AG04450 (cell line): ENCODE measurements around the gene SIAH2. TPM values are rescaled to one million over a fixed set of nuclear protein-coding genes. Genes with fewer than 3 reads are reported as not detected.

Experiments
- CTCF ChIA-PET: fragments of 300-600, 350-600 bp; formaldehyde crosslinking; extraction: SDS; loops from one replicate; lab custom pipeline; 2022; ENCODE audit warnings: antibody characterized with exemption, inconsistent platforms; lab: Charles Lee
- POLR2A ChIA-PET: fragments of 350-600 bp; formaldehyde crosslinking; extraction: SDS; loops from one replicate; lab custom pipeline; 2021; ENCODE audit warnings: antibody characterized with exemption, inconsistent platforms; lab: Yijun Ruan, JAX
- DNase-seq: peaks from one replicate; pipeline ENCODE4 v3.0.0-alpha.2; 2011; ENCODE audit warnings: low read depth, low spot score
- H3K27ac ChIP-seq: one replicate; pipeline ENCODE4 v1.5.1; 2012; ENCODE audit warnings: low read depth, low read length, control low read depth
- H3K27me3 ChIP-seq: one replicate; pipeline ENCODE4 v1.6.0; 2012; ENCODE audit warnings: low read length; ENCODE audit not compliant: control insufficient read depth, insufficient read depth
- H3K4me3 ChIP-seq: 2 replicates; pipeline ENCODE4 v1.5.1; 2011; ENCODE audit warnings: mild to moderate bottlenecking, low read depth, low read length, control low read depth
- H3K9me3 ChIP-seq: 2 replicates; pipeline ENCODE4 v1.5.1; 2012; ENCODE audit warnings: low read length; ENCODE audit not compliant: control insufficient read depth, insufficient read depth
- polyA plus RNA-seq: library from polyadenylated mRNA; depleted of rRNA; stranded (reverse); fragments of >200 nt; gene quantifications from 2 replicates; pipeline ENCODE4 v1.2.3, GENCODE V29; 2011
- TF ChIP-seq, protein P1 (sequence below): IDR thresholded peaks from 2 replicates; pipeline ENCODE4 v1.5.1; 2011; ENCODE audit warnings: low read depth, low read length, control low read depth, inconsistent platforms

The SIAH2 gene
- polyA plus RNA-seq, 1 experiment: 31.1 TPM

DNA sequence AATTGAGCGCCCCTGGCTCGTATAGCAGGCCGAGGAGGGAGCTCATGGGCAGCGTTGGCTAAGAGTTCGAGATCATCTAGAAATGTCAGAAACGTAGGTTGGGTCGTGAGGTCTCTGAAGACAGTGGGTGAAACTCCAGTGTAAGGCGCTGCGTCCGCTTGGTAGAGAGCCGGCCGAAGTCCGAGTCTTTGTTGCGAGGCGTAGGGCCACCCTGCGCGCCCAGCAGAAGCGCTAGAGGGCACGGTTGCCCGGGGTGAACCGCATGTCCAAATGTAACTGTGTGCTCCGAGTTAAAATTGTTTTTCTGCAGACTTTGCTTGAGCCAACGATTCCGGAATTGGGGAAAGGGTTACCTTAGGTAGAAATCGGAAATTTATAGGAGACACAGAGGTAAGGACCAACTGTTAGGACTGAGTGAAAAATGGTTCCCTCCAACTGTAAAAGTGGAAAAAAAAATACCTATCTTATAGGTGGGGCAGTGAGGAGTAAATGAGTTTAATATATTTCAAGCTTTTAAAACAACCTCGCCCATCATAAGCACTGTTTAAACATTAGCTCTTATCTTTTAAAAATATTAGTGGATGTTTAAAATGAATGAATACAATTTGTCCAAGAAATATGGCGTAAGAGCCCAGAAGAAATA, 993 bp upstream of the SIAH2 start:
- TF ChIP-seq, protein P1, sequence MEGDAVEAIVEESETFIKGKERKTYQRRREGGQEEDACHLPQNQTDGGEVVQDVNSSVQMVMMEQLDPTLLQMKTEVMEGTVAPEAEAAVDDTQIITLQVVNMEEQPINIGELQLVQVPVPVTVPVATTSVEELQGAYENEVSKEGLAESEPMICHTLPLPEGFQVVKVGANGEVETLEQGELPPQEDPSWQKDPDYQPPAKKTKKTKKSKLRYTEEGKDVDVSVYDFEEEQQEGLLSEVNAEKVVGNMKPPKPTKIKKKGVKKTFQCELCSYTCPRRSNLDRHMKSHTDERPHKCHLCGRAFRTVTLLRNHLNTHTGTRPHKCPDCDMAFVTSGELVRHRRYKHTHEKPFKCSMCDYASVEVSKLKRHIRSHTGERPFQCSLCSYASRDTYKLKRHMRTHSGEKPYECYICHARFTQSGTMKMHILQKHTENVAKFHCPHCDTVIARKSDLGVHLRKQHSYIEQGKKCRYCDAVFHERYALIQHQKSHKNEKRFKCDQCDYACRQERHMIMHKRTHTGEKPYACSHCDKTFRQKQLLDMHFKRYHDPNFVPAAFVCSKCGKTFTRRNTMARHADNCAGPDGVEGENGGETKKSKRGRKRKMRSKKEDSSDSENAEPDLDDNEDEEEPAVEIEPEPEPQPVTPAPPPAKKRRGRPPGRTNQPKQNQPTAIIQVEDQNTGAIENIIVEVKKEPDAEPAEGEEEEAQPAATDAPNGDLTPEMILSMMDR: peak; percentile 62
- POLR2A ChIA-PET: interaction anchor here (0.8 to 3.0 kb wide), 8 partner anchors 11 to 1505 kb away, joined by 3 to 17 read pairs (median 4); partner anchors contain the start of genes EIF2A, ERICH6, MBNL1 and SELENOT
- H3K27ac ChIP-seq: peak overlapping the region; percentile 97
- no peaks in the 10 kb centered on the region for H3K27me3 ChIP-seq
- H3K9me3 ChIP-seq: no peaks in the 10 kb centered on the region
- CTCF ChIA-PET: interaction anchor here (0.8 to 3.9 kb wide), 14 partner anchors 12 to 383 kb away, joined by 3 to 31 read pairs (median 4); partner anchors contain the start of gene SELENOT
- no peak for DNase-seq
- peak overlapping the region; percentile 95 for H3K4me3 ChIP-seq

DNA sequence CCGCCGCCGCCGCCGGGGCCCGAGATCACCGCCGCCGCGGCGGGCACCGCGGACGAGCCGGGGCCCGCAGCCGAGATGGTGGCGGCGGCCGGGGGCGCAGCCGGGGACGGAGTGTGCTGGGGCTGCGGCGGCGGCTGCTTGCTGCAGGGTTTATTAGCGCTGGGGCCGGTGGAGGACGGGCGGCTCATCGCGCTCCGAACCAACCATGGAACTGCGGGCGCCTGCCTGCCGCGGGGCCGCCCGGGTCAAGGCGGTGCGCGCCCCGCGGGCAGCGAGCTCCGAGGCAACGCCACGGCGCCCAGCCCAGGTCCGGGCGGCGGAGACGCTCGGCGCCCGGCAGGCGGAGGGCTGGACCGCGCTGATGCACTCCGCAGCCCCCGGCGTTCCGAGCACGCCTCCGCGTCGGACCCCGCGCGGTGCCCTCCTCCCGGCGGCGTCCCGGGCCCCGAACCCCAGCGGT, 277 bp downstream of the SIAH2 start:
- H3K4me3 ChIP-seq: peak overlapping the region; percentile 95

DNA sequence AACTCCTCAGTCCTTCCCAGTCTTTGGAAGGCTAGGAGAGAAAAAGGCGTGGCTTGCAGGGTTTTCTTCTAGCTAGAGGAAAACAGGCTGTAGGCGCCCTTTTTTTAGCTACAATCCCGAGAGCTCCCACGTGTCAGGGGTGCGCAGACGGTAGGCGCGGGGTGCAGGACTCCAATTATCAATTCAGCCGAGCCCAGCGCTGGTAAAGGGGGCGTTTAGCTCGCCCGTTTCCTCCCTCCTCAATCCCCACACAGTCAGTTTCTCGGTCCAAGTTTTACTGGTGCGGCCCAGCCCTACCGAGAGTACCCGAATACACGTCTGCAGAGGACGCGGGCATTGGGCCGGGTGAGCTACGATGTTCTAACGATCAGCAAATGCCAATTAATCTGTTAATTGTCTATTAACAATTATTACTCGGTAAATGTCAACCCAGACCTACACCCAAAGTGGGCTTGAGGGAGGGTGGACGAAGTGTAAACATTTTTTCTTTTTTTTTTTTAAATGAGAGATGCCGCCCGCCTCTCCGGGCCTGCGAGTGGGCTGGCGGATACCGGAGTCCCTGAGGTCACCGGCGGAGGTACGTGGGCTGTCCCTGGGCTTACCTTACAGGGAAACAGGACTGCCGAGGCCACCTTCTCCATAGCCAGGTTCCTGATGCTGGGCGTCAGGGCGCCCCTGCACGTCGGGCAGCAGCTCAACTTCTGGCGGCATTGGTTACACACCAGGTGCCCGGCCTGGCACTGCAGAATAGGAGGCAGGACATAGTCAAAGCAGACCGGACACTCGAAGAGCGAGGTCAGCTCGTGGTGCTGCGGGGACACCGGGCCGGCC, 923 bp downstream of the SIAH2 start:
- TF ChIP-seq, protein P1: no peak
- no peak for DNase-seq
- Histone ChIP-seq H3K4me3 (peak overlapping the region; percentile 95), H3K27ac (peak overlapping the region; percentile 77), H3K9me3 (no peaks in the 10 kb centered on the region), H3K27me3 (no peaks in the 10 kb centered on the region)
- ChIA-PET CTCF (interaction anchor here (0.6 to 3.9 kb wide), 6 partner anchors 17 to 1134 kb away, joined by 3 to 17 read pairs (median 3); no protein-coding TSS in a partner anchor), POLR2A (interaction anchor here (0.8 to 3.0 kb wide), 5 partner anchors 13 to 324 kb away, joined by 3 to 17 read pairs (median 6); partner anchors contain the start of genes EIF2A, ERICH6, MED12L and SERP1)

More for the DNA sequence above, 277 bp downstream of the SIAH2 start:
- Histone ChIP-seq H3K27ac (peak overlapping the region; percentile 77), H3K27me3 (no peaks in the 10 kb centered on the region), H3K9me3 (no peaks in the 10 kb centered on the region)
- POLR2A ChIA-PET: interaction anchor here (0.6 to 3.0 kb wide), 10 partner anchors 13 to 380 kb away, joined by 3 to 17 read pairs (median 4); partner anchors contain the start of genes EIF2A, ERICH6, MED12L and SERP1
- TF ChIP-seq, protein P1: no peak
- CTCF ChIA-PET: interaction anchor here (0.6 to 3.9 kb wide), 11 partner anchors 13 to 1135 kb away, joined by 3 to 17 read pairs (median 3); partner anchors contain the start of gene SELENOT
- no peak for DNase-seq

DNA sequence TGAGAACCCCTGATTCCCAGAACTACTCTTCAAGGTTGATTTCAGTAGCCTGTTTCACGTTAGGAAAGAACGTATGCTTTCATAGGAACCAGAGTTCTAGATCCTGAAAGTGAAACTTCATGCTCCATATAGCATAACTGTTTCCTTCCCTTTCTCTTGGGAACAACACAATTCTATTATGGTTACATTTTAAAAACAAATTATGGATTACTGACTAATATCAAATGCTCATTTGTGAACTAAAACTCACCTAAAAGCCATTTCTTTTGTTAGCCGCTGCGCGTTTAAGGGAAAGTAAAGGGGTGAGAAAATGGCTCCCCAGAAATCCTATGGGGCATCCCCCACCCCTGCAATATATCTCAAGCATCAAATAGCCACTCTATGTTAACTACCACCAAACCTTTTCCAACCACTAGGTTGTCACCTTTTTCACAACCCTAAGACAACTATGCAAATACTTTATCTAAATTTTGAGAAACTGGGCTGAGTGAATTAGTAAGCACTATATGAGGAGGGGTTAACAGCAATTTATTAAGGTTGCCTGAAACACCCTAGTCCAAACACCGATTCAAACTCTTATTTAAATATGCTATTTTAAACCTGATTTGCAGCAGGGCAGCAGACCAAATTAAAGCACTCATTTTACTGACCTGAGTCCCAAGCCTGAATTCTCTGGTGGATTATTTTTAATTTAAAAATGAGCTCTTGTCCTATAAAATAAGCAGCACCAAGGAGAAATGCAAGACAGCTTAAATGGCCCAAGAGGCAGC, 2.4 kb downstream of the SIAH2 start:
- CTCF ChIA-PET: interaction anchor here (3.9 kb wide), 1 partner anchor 39 kb away, joined by 17 read pairs; no protein-coding TSS in a partner anchor
- Histone ChIP-seq H3K27me3 (no peaks in the 10 kb centered on the region), H3K27ac (no peak overlapping the region), H3K9me3 (no peaks in the 10 kb centered on the region), H3K4me3 (peak overlapping the region; percentile 95)
- DNase-seq: no peak
- POLR2A ChIA-PET: no interaction called here
- TF ChIP-seq, protein P1: no peak
